Right lobe of liver (tissue), 4 donors: ENCODE results near the gene NT5DC1.

Experiments
- CTCF ChIP-seq, 4 donors: fragments of 200-600 bp in 3 of 4; fragments of 450-650 bp in 1 of 4; IDR thresholded peaks; one replicate each; pipeline versions ENCODE4 v1.5.1 to v1.8.0; 2016 to 2022; ENCODE audit warnings: antibody characterized with exemption in 4 of 4, mild to moderate bottlenecking in 2 of 4
- POLR2A ChIP-seq: fragments of 450-650 bp; IDR thresholded peaks from one replicate; pipeline ENCODE4 v1.6.1; 2017; ENCODE audit warnings: antibody characterized with exemption, mild to moderate bottlenecking
- donor health status: DM: no; HTN: no; CAD: no.
- donor health status: DM: no; HTN: no; CAD: no.
- donor health status: DM: no; HTN: yes; CAD: no.

- TF ChIP-seq CTCF (IDR thresholded peaks at IDR 0.05), result no peak
- no peak for TF ChIP-seq POLR2A
Observed at GRCh38 chr6:116190550-116190949, 89.9 kb downstream of the NT5DC1 start.
